Stimulated activated CD8-positive, alpha-beta memory T cell treated with anti-CD3 and anti-CD28 coated beads, Interleukin-15, amount 100 ng/mL, for 24 hours (primary cell): ENCODE measurements around the gene ELOVL7.
"Not testable (repeated sequence)": the region's sequence is repeated elsewhere in the genome, so short reads cannot be mapped to it uniquely, and the experiment has no call there.

Experiments used
- DNase-seq: peaks from one replicate; pipeline ENCODE4 v3.0.0-alpha.2; 2020; ENCODE audit warnings: low read depth

Gene ELOVL7

DNA sequence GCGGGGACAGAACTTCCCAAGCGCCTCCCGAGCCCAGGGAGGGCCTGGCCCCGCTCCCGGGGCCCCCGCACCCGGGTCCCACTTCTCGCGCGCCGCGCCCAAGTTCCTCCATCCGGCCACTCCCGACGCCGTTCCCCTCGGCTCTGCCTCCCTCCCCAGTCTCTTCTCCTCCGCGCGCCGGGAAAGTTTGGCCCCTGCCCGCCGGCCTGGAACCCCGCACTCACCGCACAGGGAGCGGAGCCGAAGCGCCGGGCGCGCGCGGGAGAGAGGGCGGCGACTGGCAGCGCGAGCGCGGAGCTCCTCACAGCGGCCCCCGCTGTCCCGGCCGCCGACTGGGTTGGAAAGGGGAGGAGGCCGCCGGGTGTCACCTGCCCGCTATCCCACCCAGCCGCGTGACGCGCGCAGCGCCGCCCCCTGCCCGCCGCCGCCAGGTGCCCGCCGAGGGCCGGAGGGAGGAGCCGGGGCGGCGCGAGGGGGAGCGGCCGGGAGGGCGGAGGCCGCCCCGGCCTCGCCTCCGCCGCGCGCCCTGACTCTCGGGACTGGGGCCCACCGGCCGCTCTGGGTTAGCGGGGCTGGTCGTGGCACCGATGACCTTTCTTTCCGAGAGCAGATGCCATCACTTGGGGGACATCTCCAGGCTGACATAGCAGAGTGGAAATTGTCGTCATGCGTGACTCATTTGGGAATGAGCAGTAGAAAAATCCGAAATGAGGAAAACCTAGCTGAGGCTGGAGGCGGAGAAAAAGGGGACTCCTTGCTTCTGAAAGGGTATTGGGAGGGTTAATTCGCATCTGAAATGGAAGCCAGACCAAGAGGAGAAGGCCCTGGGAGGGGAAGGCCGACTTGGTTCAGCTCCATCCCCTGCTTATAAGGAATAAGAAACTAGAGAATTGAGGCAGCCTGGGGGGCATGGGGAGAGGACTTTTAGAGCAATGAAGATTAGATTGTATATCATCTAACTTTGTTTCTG lies at the start of gene ELOVL7:
Gene ELOVL7 (minus strand): TSS at position 334 of the 970 bp plus-strand sequence. CDS start 56,872 bp downstream, outside the sequence.
- peak; percentile 11 for DNase-seq

DNA sequence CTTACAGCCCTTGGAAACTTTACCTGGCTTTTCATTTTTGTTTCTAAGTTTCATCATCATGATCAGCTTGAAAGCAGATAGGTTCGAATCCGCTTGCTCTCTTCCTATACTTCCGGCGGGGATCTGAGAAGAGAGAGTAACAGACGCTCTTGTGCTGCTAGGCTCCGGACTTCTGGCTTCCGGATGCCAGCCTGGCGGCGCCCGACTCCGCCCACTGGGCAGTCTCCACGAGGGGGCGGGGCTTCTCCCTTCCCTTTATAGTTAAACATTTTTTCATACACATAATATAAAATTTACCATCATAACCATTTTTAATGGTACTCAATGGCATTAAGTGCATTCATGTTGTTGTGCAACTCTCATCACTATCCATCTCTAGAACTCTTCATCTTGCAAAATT lies 49.5 kb upstream of the ELOVL7 start:
- no peak for DNase-seq

DNA sequence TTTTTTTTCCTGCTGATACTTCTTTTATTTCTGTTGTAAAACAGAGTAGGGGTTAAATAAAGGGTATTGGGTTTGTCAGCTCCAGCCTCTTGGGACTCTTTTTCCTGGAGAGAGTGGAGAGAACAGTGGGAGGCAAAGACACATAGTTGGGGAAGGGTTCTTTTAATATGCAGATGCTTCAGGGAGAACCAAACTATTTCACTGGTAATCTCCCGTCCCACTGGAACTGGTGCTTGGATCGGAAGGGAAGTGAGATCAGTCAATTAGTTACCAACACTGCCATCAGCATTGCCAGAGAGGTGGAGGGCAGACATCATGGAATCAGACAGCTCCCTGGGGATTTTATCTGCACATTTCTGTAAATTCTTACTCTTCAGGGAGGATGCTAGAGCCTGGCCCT lies 47.6 kb upstream of the ELOVL7 start:
- DNase-seq, result no peak

DNA sequence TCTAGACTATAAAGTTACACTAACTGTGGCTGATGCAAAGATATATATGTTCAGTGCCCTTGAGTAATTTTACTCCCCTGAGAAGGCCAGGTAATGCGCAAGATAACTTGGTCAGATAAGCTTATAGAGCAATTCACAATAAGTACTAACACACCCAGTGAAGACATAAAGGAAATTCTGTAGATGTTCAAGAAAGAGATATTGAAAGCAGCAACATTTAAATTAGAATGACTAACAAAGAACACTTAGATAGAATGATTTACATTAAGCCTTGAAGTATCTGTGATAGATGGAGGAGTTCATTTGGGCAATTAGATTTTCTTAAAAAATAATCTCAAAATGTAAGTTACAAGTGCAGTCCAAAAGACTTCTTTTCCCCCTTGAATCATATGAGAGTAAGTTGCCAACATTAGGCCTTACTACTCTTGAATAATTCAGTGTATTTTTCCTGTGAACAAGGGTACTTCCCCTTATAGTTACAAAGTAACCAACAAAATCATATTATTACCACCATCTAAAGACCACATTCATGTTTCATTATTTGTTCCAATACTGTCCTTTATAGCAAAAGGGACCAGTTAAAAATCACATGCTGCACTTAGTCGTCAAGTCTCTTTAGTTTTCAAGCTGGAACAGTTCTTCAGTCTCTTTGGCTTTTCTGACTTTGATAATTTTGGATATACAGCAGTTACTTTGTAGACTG lies 44.4 kb upstream of the ELOVL7 start:
- DNase-seq, result no peak

DNA sequence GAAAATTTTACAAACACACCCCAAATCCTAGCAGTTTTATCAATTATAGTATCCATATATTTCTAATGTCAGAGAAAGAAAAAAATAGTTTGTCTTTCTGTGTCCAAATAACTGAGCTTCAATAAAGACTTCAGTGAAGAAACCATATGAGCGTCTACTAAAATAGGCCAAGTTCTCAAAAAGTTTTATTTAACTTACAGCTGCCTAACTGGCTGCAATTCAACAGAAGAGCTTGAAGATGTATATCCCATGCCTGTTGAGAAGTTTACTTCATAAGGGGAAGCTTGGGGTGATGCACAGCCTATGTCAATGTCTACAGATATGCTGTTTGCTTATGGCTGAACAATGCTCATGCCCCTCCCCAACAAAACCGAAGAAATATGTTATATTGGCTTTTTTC lies 43.7 kb upstream of the ELOVL7 start:
- no peak for DNase-seq

DNA sequence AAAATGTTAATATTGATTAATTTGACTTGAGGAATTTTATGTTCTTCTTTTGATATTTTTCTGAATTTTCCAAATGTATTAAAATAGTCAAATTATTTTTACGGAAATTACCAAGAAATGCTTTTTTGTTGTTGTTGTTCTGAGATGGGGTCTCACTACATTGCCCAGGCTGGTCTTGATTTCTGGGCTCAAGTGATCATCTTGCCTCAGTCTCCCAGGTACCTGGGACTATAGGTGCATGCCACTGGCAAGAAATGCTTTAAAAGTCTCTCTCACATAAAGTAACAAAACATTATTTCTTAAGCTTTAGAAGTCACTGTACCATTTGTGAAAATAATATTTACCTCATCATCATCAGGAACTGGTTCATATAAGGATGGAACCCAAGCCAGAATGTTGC lies 43.0 kb upstream of the ELOVL7 start:
- no peak for DNase-seq

DNA sequence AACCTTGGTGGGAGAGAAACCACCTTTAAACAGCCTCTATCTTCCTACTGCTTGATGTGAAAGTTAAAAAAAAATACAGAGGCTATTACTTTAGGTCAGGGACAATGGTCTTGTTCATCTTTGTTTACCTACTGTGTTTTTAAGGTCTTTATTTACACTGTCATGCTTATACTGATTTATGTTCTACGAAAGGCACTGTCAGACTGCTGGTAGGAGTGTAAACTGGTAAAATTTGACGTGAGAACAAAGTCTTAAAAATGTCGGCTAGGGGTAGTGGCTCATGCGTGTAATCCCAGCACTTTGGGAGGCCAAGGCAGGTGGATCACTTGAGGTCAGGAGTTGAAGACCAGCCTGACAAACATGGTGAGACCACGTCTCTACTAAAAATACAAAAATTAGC lies 42.1 kb upstream of the ELOVL7 start:
- DNase-seq, result no peak

DNA sequence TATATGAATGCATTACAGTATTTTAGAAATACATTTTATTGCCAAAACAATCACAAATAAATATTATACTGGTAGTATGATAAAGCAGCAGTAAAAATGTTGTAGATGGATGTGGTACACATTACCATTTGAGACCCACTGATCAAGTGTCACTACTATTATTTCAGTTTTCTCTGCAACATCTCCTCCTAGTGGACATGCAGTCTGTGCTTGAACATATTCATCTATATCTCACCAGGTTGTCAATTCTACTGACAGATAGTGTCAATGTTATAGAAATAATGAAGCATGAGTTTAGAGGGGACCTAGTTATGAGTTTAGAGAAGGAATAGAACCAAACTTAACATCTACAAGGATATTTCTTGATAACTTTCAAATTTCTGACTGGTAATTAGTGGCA lies 39.2 kb upstream of the ELOVL7 start:
- no peak for DNase-seq

DNA sequence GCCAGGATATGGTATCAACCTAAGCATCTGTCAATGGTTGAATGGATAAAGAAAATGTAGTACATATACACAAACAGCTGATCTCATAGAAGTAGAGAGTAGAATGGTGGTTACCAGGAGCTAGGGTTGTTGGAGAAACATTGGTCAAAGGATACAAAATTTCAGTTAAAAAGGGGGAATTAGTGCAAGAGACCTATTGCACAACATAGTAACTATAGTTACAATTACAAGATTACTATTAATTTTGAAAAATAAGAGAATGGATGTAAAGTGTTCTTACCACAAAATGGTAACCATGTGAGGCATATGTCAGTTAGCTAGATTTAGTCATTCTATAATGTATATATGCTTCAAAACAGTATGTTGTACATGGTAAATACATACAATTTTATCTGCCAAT lies 28.8 kb upstream of the ELOVL7 start:
- DNase-seq, result no peak

DNA sequence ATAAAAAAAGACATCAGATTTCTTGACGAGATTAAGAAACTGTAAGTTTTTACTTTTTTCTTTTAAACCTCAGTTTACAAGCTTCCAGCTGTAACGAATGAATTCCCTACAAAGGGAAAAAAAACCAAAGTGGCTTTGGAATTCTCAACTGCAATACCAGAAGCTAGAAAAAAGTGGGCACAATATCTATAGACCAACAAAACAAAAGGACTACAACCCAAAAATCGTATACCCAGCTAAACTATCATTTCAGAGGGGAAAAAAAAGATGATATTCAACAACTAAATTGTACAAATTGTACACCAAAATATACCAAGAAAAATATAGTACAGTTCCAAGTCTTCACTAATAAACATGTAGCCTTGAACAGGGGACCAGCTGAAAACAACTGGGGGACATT lies 26.8 kb upstream of the ELOVL7 start:
- DNase-seq, result no peak

DNA sequence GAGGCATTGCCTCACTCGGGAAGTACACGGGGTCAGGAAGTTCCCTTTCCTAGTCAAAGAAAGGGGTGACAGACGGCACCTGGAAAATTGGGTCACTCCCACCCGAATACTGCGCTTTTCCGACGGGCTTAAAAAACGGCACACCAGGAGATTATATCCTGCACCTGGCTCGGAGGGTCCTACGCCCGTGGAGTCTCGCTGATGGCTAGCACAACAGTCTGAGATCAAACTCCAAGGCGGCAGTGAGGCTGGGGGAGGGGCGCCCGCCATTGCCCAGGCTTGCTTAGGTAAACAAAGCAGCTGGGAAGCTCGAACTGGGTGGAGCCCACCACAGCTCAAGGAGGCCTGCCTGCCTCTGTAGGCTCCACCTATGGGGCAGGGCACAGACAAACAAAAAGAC lies 16.5 kb upstream of the ELOVL7 start:
- DNase-seq, result not testable (repeated sequence)

DNA sequence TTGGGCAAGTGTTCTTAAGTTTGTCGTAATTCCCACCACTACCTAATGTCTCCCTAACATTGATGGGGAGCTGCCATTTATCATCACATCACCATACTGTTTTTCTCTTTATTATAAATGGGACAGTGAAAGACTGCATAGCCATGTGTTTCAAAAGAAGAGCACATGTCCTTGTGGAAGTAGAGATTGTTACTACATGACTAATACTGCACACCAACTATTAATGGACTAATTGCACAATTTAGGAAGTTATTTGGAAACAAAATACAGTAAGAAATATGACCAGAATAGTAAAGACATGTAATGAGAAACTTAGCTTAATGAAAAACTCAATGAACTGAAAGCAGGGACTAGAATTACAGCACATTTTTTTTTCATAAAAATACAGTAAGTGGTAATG lies 12.0 kb upstream of the ELOVL7 start:
- DNase-seq, result no peak

DNA sequence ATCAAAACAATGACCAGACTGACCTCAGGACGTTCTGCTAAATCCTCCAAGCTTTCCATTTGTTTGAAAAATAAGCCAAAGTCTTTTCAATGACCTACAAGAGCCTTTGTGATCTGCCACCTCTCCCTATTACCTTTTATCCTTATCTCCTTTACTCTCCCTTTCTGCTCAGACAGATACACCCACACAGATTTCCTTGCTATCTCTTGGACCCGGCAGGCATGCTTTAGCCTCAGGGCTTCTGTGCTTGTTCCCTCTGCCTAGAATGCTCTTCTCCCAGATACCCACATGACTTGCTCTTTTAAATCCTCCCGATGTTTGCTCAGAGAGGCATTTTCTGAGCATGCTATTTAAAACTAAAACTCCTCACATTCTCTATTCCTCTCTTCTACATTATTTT lies 8.9 kb upstream of the ELOVL7 start:
- DNase-seq, result no peak

DNA sequence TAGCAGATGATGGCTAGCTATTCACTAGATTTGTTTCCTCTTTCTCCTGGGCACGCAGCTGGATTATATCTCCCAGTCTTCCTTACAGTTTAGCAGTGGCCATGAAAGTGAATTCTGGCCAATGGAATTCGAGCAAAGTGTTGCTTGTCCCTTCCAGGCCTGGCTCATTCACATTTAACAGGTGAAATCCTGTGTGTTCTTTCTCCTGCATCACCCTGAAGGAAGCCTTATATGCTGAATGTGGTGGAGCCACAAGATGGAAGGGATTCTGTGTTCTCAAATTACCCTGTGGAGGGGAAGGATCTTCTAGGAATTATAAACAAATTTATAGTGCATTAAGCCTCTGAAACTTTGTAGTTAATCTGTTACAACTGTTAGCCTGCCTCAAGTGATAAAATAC lies 8.2 kb upstream of the ELOVL7 start:
- DNase-seq, result no peak

DNA sequence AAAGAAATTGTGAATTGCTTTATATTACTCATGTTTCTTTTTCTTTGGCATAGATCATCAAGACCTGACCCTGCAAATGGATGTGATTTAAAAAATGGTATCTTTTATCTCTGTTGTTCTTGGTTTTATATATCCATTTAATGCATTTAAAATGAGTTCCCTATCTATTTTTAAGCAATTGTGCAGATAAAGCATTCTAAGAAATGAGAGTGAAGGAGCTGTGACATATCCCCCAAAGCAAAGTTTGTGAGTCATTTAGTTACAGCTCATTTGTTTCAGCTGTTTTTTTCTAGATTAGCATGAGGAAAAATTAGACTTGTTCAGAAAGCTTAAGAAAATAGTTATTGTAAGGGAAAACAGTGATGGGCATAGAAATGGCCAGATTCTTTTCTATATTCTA lies 7.6 kb upstream of the ELOVL7 start:
- no peak for DNase-seq

DNA sequence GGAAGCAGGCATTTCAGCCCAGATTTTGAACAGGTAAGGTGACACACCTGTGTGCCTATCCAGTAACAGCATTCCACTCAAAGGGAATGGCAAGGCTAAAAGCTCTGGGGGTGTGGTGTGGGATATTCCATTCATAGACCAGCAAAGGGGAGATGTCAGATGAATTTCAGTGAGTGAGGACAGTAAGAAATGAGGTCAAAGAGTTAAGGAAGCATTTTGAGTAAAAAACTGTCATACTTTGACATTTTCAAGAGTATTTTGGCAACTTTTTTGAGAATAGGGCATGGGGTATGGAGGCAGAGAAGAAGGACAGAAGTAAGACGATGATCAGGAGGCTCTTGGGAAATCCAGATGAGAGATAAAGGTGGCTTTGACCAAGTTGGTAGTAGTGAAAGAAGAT lies 2.2 kb upstream of the ELOVL7 start:
- no peak for DNase-seq

DNA sequence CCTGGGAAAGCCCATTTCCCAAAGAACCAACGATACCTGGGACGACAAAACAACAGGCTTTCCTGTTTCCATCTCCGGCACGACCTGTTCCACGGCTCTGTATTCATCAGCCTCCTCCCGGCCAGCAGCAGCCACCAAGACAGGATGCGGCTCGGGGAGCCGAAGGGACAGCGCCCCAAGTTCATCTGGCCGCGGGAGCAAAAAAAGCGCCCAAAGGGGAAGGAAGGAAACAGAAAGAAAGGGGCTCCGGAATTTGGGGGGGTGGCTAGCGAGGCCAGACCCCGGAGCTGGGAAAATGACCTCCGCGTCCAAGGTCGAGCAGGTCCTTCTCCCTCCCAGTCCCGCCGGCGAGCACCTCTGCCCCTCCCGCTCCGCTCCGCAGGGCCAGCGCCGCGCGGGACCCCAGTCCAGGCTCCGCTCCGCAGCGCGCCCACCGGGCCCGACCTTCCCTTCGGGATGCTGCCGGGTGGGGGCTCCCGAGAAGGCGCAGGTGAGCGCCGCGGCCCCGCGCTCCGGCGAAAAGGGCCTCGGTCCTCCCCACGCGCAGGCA lies 608 bp downstream of the ELOVL7 start:
- no peak for DNase-seq

DNA sequence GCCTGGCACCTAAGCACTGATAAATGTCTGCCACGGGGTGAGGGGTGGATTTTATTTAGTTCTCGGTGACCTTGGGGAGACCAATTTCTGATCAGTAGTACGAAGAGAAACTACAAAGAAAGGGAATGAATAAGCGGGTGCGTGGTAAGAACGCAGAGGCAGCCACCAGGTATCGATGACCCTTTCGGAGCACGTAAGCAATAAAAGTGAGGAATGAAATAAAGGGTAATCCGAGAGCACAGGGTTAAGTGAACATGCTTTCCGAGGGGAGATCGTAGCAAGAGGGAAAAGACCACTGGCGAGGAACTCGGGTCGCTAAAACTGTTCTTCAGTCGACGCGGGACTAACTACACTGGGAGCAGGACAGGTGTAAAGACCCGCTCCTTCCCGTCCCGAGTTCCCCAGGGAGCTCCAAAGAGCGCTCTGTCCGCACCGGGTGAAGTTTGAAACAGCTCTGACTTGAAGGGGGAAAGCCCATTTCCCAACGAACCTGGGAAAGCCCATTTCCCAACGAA lies 1.1 kb downstream of the ELOVL7 start:
- no peak for DNase-seq

DNA sequence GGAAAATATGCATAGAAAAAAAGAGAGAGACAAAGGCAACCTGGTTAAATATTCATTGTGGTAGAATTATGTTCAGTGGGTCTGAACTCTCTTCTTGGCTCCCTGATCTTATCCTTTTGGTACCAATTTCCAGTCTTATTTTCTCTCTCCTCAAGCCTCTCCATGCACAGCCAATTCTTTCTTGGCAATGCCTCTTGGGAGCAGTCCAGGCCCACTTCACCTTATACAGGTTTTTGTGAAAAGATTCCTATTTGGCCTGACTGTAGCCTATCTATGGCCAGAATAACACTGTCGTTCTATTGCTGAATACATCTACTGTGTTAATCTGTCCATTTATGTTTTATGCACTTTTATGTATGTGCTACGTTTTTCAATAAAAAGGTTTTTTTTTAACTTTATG lies 2.7 kb downstream of the ELOVL7 start:
- no peak for DNase-seq

DNA sequence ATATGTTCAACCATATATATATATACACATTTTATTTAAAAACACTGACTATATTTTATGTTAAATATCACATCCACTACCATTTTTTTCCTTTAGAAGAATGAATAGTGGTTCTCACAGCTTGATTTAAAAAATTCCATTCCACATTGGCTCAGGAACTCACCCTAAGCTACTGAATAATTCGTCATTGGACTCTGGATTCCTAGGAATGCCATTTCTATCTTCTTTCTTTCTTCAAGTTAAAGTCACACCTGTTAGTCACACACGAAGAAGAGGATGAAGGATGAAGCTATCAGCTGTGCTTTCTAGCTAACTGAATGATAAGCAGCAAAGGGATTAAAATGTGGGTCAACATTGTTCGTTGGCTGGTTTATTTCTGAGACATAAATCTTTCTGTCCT lies 7.9 kb downstream of the ELOVL7 start:
- no peak for DNase-seq

DNA sequence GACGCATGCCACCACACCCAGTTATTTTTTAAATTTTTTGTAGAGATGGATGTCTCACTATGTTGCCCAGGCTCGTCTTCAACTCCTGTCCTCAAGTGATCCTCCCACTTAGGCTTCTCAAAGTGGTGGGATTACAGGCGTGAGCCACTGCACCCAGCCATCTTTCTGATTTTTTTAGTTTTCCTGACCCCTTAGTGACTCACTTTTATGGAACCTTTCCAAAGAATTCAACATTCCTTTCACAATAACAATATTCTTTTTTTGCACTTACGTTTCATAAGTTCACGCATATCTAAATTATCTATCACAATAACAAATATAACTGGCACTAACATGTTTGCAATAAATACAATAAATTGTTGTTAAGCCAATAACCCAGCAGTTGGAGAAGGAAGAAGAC lies 8.5 kb downstream of the ELOVL7 start:
- DNase-seq, result no peak

DNA sequence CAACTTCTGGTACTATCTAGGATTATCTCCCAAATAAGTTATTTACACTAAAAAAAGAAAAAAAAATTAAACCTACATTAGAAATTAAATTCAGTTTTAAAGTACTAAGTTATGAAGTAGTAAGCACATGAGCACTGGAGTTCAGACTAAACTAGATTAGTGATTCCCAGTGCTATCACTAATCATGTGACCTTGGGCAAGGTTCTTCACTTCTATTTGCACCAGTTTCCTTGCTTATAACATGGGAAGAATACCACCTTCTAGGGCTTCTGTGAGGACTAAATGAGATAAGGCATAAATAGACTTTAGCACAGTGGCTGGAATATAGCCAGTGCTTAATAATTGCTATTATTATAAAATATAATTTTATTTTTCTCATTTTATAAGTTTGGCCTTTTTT lies 10.5 kb downstream of the ELOVL7 start:
- no peak for DNase-seq

DNA sequence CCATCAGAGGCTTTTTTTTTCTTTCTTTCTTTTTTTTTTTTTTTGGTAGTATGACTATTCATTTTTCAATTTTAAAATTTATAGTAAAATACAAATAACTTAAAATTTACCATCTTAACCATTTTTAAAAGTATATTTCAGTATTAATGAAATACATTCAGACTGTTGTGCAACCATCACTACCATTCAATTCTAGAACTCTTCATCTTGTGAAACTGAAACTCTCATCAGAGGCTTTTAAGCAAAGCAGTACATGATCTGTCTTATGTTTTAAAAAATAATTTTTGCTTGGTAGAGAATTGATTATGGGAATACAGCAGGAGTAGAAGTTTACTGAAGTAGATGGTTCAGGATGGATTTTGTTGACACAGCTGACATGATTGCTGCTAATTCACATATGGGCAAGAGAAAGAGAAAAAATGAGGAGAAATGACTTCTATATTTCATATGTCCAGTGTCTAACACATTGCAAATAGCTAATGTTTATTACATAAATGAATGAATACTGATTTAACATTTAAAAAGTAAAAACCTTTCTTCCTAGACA lies 13.4 kb downstream of the ELOVL7 start:
- no peak for DNase-seq
